Fibroblast of mammary gland (primary cell): ENCODE measurements around the gene PTPRCAP.
A peak's percentile ranks its signal among the peaks of the same experiment; 100 is the strongest.
"Not testable (repeated sequence)": the region's sequence is repeated elsewhere in the genome, so short reads cannot be mapped to it uniquely, and the experiment has no call there.

Experiments
- DNase-seq: peaks from one replicate; pipeline ENCODE4 v3.0.0-alpha.2; 2010; ENCODE audit warnings: low read depth
- H3K4me3 ChIP-seq: 2 replicates; pipeline ENCODE4 v1.5.1; 2011; ENCODE audit warnings: low read depth, mild to moderate bottlenecking, low read length, moderate library complexity; ENCODE audit not compliant: control insufficient read depth
- TF ChIP-seq, protein P1 (sequence below): conservative IDR thresholded peaks from 2 replicates; pipeline ENCODE4 v1.5.1; 2011; ENCODE audit warnings: low read depth, low read length, inconsistent platforms; ENCODE audit not compliant: control insufficient read depth, insufficient read depth

PTPRCAP gene

DNA sequence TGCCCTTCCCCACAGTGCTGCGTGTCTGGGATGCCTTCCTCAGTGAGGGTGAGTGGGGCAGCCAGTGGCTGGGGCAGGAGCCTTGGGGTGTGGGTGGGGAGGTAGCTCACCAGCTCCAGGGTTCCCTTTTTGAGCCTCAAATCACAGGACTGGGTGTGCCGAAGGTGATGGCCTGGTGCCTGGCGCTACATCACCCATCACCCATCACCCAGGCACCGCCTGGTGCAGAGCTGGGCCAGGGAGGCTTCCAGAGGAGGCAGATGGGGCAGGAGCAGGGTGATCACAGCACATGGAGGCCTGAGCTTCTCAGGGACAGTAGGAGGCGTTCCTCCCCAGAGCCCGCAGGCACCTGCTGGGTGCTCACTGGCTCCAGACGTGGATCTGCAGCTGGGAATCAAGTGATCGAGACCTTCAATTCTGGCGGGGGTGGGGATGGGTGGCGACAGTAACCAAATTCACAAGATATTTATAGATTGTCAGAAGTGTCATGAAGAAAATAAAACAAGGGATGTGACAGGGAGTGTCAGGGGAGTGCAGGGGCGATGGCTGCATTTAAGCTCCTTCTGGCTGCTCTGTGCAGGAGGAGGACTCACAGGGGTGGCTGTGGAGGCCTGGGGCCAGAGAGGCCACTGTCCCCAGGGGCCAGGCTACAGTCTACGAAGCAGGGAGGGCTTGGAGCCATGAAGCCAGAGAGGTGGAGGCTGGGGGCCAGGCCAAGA, 30.4 kb downstream of the PTPRCAP start:
- no peak overlapping the region for H3K4me3 ChIP-seq

DNA sequence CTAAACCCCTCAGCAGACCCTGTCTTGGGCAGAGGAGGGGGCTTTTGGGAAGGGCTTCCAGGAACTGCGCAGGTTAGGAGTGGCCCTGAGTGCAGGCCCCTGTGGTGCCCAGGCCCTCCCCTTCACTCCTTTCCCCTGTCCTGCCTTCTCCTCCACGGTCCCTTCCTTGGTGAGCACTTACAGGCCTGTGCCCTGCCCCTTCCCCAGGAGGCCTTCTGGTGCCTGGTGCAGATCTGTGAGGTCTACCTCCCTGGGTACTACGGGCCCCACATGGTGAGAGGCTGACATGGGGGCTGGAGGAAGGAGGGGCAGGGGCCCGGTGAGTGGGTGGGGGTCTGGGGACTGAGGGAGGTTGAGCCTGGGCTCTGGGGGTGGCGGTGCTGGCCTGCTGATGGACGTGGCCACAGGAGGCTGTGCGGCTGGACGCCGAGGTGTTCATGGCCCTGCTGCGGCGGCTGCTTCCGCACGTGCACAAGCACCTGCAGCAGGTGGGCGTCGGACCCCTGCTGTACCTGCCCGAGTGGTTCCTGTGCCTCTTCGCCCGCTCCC, 31.0 kb downstream of the PTPRCAP start:
- H3K4me3 ChIP-seq: no peak overlapping the region
- no peak for DNase-seq
- TF ChIP-seq, protein P1, sequence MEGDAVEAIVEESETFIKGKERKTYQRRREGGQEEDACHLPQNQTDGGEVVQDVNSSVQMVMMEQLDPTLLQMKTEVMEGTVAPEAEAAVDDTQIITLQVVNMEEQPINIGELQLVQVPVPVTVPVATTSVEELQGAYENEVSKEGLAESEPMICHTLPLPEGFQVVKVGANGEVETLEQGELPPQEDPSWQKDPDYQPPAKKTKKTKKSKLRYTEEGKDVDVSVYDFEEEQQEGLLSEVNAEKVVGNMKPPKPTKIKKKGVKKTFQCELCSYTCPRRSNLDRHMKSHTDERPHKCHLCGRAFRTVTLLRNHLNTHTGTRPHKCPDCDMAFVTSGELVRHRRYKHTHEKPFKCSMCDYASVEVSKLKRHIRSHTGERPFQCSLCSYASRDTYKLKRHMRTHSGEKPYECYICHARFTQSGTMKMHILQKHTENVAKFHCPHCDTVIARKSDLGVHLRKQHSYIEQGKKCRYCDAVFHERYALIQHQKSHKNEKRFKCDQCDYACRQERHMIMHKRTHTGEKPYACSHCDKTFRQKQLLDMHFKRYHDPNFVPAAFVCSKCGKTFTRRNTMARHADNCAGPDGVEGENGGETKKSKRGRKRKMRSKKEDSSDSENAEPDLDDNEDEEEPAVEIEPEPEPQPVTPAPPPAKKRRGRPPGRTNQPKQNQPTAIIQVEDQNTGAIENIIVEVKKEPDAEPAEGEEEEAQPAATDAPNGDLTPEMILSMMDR: no peak

More for the DNA sequence above, 30.4 kb downstream of the PTPRCAP start:
- TF ChIP-seq, protein P1: no peak
- DNase-seq: no peak

DNA sequence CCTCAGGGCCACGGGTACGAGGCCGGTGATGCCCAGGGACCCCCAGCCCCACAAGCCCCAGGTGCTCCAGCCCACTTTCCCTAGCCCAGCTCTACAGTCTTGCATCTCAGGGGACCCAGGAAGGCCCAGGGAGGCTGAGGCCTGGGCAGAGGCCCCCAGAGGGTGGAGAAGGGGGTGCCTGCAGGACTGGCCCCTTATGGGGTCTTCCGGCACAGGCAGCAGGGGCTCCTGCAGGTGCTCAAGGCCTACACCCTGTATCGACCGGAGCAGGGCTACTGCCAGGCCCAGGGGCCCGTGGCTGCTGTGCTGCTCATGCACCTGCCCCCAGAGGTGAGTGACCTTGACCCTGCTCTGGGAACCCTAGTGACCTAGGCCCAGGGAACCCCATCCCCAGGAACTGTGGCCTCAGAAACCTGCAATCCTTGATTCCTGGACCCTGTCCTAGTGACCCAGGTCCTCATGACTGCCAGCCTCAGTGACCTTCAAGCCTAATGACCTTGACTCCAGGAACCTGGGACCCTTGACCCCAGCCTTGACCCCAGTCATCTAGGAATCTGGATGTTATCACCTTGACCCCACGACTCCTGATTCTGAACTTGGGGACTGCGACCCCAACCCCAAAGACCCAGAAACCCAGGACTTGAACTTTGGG, 31.7 kb downstream of the PTPRCAP start:
- TF ChIP-seq, protein P1: no peak
- no peak for DNase-seq
- no peak overlapping the region for H3K4me3 ChIP-seq

DNA sequence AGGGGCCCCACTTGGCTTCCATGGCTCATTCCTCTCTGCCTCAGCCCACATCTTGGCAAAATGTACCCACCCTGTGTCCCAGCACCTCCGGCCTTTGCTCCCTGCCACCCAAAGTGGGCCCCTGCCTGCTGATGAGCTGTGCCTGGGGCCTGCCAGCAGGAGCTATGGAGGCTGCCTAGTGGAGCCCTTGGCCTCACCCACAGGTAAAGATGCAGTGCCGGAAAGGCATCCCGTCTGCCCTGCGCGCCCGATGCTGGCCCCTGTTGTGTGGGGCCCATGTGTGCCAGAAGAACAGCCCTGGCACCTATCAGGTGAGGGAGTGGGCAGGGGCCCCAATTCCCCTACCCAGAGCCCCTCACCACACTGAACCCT, 32.3 kb downstream of the PTPRCAP start:
- no peak overlapping the region for H3K4me3 ChIP-seq
- DNase-seq: no peak
- TF ChIP-seq, protein P1: no peak

DNA sequence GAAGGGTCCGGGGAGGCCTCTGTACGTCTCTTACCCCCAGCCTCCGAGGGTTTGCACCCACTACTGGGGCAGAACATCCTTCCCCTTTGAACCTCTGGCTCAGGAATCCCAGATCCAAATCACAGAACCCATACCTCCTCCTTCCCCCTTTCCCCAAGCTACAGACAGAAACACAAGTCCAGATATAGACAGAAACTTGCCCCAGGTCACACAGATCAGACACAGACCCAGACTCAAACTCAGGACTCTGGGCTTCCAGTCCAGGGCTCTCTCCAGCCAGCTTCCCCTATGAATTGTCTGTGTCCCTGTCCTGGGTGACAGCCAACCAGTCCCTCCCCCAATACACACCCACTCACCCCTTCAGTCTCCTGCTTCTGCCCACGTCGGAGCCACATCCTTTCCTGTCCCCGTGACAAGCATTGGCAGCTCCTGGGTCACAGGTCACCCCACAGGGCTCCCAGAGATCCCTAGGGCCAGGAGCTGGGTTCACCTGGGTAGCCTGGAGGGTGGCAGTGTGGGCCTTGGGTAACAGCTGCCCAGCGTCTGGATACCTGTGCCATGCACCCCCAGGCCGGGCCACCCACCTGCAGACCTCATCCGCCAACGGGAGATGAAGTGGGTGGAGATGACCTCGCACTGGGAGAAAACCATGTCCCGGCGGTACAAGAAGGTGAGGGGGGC, 32.8 kb downstream of the PTPRCAP start:
- TF ChIP-seq, protein P1: no peak
- no peak for DNase-seq
- H3K4me3 ChIP-seq: no peak overlapping the region

DNA sequence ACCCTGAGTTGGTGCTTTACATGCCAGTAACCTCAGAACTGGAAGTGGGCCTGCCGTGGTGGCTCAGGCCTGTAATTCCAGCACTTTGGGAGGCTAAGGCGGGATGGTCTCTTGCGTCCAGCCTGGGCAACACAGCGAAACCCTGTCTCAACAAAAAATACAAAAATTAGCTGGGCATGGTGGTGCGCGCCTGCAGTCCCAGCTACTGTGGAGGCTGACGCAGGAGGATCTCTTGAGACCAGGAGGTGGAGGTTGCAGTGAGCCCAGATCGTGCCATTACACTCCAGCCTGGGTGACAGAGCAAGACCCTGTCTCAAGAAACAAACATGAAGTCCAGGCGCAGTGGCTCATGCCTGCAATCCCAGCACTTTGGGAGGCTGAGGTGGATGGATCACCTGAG, 34.4 kb downstream of the PTPRCAP start:
- DNase-seq, H3K4me3 ChIP-seq: not testable (repeated sequence)

DNA sequence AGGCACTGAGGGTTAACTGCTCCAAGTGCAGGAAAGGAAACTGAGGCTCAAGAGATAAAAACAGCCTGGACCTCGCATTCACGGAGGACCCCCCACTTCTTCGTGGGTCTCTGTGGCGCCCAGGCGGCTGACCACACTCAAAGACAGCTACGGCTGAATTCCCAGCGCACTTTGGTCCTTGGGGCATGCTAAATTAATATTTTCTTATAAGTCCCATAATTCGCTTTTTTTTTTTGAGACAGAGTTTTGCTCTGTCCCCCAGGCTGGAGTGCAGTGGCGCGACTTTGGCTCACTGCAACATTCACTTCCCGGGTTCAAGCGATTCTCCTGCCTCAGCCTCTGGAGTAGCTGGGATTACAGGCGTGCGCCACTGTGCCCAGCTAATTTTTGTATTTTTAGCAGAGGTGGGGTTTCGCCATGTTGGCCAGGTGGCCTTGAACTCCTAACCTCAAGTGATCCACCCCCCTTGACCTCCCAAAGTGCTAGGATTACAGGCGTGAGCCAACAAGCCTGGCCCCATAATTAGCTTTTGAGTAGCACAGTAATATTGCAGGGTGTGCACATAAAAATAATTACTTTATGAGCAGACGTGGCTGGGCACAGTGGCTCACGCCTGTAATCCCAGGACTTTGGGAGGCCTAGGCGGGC, 35.2 kb downstream of the PTPRCAP start:
- DNase-seq: not testable (repeated sequence)
- H3K4me3 ChIP-seq: peak overlapping the region; percentile 25
